Measurements from ENCODE around the gene SPACA7.

- TF ChIP-seq ZNF274 (CRISPR knock-in tag; IDR thresholded peaks at IDR 0.05) = no peak
- no peak for TF ChIP-seq PREB (CRISPR knock-in tag; IDR thresholded peaks at IDR 0.05)
- TF ChIP-seq ZBTB20 (CRISPR knock-in tag; IDR thresholded peaks at IDR 0.05; ENCODE audit: borderline replicate concordance, low read depth) = no peak
- TF ChIP-seq NR1H2 (CRISPR knock-in tag; IDR thresholded peaks at IDR 0.05; ENCODE audit: borderline replicate concordance, low read depth) = no peak
- TF ChIP-seq, protein P1, sequence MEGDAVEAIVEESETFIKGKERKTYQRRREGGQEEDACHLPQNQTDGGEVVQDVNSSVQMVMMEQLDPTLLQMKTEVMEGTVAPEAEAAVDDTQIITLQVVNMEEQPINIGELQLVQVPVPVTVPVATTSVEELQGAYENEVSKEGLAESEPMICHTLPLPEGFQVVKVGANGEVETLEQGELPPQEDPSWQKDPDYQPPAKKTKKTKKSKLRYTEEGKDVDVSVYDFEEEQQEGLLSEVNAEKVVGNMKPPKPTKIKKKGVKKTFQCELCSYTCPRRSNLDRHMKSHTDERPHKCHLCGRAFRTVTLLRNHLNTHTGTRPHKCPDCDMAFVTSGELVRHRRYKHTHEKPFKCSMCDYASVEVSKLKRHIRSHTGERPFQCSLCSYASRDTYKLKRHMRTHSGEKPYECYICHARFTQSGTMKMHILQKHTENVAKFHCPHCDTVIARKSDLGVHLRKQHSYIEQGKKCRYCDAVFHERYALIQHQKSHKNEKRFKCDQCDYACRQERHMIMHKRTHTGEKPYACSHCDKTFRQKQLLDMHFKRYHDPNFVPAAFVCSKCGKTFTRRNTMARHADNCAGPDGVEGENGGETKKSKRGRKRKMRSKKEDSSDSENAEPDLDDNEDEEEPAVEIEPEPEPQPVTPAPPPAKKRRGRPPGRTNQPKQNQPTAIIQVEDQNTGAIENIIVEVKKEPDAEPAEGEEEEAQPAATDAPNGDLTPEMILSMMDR (CRISPR knock-in tag; IDR thresholded peaks at IDR 0.05) = no peak
- TF ChIP-seq ZNF644 (CRISPR knock-in tag; IDR thresholded peaks at IDR 0.05; ENCODE audit: low read depth) = no peak
These were observed 74.7 kb downstream of the SPACA7 start for GRCh38 chr13:112450904-112451240.

All from HepG2 (cell line).